ENCODE measurements around the gene MBTPS1.

Gene MBTPS1

DNA sequence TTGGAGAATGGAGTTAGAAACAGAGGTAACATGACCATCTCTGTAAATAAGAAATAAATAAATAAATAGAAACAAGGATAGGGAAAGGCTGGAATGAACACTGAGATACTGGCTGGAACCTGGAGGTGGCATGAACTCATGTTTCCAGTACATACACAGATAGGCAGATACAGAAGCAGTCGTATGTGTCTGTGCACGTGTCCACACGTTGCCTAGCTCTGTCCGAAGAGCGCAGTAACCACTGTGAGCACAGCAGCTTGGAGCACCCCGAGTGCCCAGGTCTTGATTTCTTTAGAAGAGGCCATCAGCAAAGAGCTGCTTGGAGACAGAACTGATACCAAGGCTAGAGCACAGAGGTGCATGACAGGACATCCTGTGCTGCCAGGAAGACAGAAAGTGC lies 37.1 kb downstream of the MBTPS1 start:
- TF ChIP-seq, protein P1, sequence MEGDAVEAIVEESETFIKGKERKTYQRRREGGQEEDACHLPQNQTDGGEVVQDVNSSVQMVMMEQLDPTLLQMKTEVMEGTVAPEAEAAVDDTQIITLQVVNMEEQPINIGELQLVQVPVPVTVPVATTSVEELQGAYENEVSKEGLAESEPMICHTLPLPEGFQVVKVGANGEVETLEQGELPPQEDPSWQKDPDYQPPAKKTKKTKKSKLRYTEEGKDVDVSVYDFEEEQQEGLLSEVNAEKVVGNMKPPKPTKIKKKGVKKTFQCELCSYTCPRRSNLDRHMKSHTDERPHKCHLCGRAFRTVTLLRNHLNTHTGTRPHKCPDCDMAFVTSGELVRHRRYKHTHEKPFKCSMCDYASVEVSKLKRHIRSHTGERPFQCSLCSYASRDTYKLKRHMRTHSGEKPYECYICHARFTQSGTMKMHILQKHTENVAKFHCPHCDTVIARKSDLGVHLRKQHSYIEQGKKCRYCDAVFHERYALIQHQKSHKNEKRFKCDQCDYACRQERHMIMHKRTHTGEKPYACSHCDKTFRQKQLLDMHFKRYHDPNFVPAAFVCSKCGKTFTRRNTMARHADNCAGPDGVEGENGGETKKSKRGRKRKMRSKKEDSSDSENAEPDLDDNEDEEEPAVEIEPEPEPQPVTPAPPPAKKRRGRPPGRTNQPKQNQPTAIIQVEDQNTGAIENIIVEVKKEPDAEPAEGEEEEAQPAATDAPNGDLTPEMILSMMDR (conservative IDR thresholded peaks at IDR 0.05; ENCODE audit: low read length) = no peak
- no peak for TF ChIP-seq EZH2phosphoT487 (IDR thresholded peaks at IDR 0.05; ENCODE audit: borderline replicate concordance)
- no peak overlapping the region for H3K4me2 ChIP-seq (ENCODE audit: low read depth, low read length, poor library complexity, severe bottlenecking)
- H3K9me2 ChIP-seq (replicated peaks; ENCODE audit: low read depth, low read length) = no peaks in the 10 kb centered on the region
- H3K4me1 ChIP-seq (ENCODE audit: insufficient read depth, low read length, poor library complexity, severe bottlenecking) = no peaks in the 10 kb centered on the region
- no peak overlapping the region for H2AFZ ChIP-seq (ENCODE audit: low read length)
- H3K79me2 ChIP-seq (ENCODE audit: insufficient read depth, low read length) = peaks cover 11% of the 10 kb centered on the region; the same call in 1 of the 2 replicates
- peaks cover 4% of the 10 kb centered on the region for H4K20me1 ChIP-seq (ENCODE audit: insufficient read depth, low read length, poor library complexity, severe bottlenecking)
- no peaks in the 10 kb centered on the region for H3F3A ChIP-seq (ENCODE audit: low read depth)
- H3K9ac ChIP-seq (ENCODE audit: low read depth, low read length, poor library complexity, severe bottlenecking) = no peak overlapping the region
- H3K9me3 ChIP-seq (ENCODE audit: insufficient read depth, low read depth, low read length) = no peaks in the 10 kb centered on the region
- no peak overlapping the region for H3K4me3 ChIP-seq (ENCODE audit: low read length, poor library complexity, severe bottlenecking)
- peaks cover 92% of the 10 kb centered on the region for H3K36me3 ChIP-seq (ENCODE audit: insufficient read depth, low read length)
- no peaks in the 10 kb centered on the region for H3K27me3 ChIP-seq (ENCODE audit: insufficient read depth, low read length, poor library complexity, severe bottlenecking)

DNA sequence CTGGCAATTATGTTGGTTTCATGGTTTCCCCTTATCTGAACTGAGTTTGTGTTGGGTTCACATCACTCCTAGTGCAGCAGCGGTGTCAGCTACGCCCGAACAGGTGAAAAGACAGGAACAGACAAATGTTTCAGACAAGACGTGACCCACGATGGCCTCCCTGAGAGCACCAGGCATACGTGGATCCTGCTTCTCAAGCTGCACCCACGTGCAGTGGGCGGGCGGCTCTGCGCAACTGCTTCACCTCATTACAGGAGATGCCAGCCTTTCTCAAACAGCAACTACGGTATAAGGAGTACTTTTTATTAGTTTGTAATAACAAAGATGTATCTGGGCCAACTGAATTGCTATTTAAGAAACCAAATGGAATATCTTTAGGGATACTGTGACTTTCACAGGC lies 41.4 kb downstream of the MBTPS1 start:
- H3K36me3 ChIP-seq (ENCODE audit: insufficient read depth, low read length) = peaks cover 90% of the 10 kb centered on the region; the same call in 1 of the 2 replicates
- H3K4me1 ChIP-seq (ENCODE audit: insufficient read depth, low read length, poor library complexity, severe bottlenecking) = no peaks in the 10 kb centered on the region
- H3K9ac ChIP-seq (ENCODE audit: low read depth, low read length, poor library complexity, severe bottlenecking) = no peak overlapping the region
- H3K9me2 ChIP-seq (replicated peaks; ENCODE audit: low read depth, low read length) = no peaks in the 10 kb centered on the region
- H3K4me2 ChIP-seq (ENCODE audit: low read depth, low read length, poor library complexity, severe bottlenecking) = no peak overlapping the region
- H4K20me1 ChIP-seq (ENCODE audit: insufficient read depth, low read length, poor library complexity, severe bottlenecking) = peaks cover 4% of the 10 kb centered on the region
- TF ChIP-seq, protein P1 (conservative IDR thresholded peaks at IDR 0.05; ENCODE audit: low read length) = no peak
- no peak for TF ChIP-seq EZH2phosphoT487 (IDR thresholded peaks at IDR 0.05; ENCODE audit: borderline replicate concordance)
- H3K27me3 ChIP-seq (ENCODE audit: insufficient read depth, low read length, poor library complexity, severe bottlenecking) = no peaks in the 10 kb centered on the region
- H3K79me2 ChIP-seq (ENCODE audit: insufficient read depth, low read length) = peaks cover 11% of the 10 kb centered on the region; the same call in 1 of the 2 replicates
- H3K4me3 ChIP-seq (ENCODE audit: low read length, poor library complexity, severe bottlenecking) = no peak overlapping the region
- no peak overlapping the region for H2AFZ ChIP-seq (ENCODE audit: low read length)
- no peaks in the 10 kb centered on the region for H3K9me3 ChIP-seq (ENCODE audit: insufficient read depth, low read depth, low read length)
- no peaks in the 10 kb centered on the region for H3F3A ChIP-seq (ENCODE audit: low read depth)

DNA sequence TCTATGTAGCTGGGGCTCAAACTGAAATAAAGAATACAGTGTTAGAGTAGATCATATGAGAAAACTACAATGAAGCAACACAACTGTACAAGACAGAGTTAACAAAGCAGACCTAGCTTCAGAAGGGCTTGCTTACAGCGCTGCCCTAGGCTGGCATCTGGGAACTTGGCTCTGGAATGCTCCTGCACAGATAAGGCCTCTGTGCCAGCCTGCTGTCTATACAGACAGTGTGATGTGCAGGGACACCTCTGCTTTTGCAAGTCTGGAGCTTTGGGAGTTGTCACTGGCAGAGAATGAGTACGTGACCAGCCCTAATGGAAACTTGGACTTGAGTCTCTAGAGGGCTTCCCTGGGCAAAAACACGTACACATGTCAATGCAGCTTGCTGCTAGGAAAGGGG lies 42.0 kb downstream of the MBTPS1 start:
- no peaks in the 10 kb centered on the region for H3F3A ChIP-seq (ENCODE audit: low read depth)
- H3K9me3 ChIP-seq (ENCODE audit: insufficient read depth, low read depth, low read length) = no peaks in the 10 kb centered on the region
- no peaks in the 10 kb centered on the region for H3K9me2 ChIP-seq (replicated peaks; ENCODE audit: low read depth, low read length)
- no peak overlapping the region for H2AFZ ChIP-seq (ENCODE audit: low read length)
- H3K36me3 ChIP-seq (ENCODE audit: insufficient read depth, low read length) = peaks cover 90% of the 10 kb centered on the region; the same call in 1 of the 2 replicates
- peaks cover 4% of the 10 kb centered on the region for H4K20me1 ChIP-seq (ENCODE audit: insufficient read depth, low read length, poor library complexity, severe bottlenecking)
- H3K27me3 ChIP-seq (ENCODE audit: insufficient read depth, low read length, poor library complexity, severe bottlenecking) = no peaks in the 10 kb centered on the region
- no peak overlapping the region for H3K4me3 ChIP-seq (ENCODE audit: low read length, poor library complexity, severe bottlenecking)
- H3K4me1 ChIP-seq (ENCODE audit: insufficient read depth, low read length, poor library complexity, severe bottlenecking) = no peaks in the 10 kb centered on the region
- H3K79me2 ChIP-seq (ENCODE audit: insufficient read depth, low read length) = peaks cover 11% of the 10 kb centered on the region; the same call in 1 of the 2 replicates
- TF ChIP-seq EZH2phosphoT487 (IDR thresholded peaks at IDR 0.05; ENCODE audit: borderline replicate concordance) = no peak
- TF ChIP-seq, protein P1 (conservative IDR thresholded peaks at IDR 0.05; ENCODE audit: low read length) = no peak
- no peak overlapping the region for H3K9ac ChIP-seq (ENCODE audit: low read depth, low read length, poor library complexity, severe bottlenecking)
- no peak overlapping the region for H3K4me2 ChIP-seq (ENCODE audit: low read depth, low read length, poor library complexity, severe bottlenecking)

Measured in Loucy (cell line).